GM18868 (cell line): ENCODE data around the gene FYCO1.

Experiments used
- ATAC-seq: cut with Tn5 transposase; IDR thresholded peaks from one replicate; pipeline ENCODE4 v1.9.1; 2021; ENCODE audit warnings: mild to moderate bottlenecking, moderate library complexity; ENCODE audit not compliant: unreplicated experiment

FYCO1 gene

DNA sequence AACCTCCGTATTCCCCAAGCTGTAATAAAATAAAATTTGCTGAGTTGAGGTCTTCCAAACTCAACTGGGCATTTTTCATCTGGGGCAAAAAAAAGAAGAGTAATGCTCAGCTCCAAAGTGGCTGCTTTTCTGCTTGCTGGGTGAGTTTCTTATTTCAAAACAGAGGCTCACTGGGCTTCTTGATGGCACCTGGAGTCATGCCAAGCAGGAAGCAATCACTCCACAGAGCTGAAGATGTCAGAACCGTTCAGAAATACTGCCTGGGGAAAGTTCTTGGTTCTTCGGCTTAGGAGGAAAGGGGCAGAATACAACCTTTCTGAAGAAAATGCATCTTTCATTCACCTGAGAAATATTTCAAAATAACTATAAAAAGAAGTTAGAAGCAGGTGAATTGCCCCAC is 105.2 kb downstream of the FYCO1 start:
- no peak for ATAC-seq

DNA sequence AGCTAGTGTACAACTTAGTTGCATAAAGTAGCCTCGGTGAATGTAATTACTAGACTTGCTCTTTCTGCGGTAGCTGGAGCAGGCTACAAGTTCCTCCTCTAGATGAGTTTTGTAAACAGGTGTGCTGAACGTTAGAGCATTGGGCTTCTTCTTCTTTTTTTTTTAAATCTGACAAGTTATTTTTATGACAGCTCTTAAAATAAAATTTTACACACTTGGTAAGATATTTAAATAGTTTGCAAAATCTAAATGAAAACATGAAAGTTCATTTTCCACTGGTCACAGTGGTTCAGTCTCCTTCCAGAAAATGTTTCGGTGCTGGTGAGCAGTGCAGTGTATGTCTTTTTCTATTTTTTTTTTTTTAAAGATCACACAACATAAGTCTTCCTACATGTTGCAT is 106.3 kb downstream of the FYCO1 start:
- ATAC-seq = no peak

DNA sequence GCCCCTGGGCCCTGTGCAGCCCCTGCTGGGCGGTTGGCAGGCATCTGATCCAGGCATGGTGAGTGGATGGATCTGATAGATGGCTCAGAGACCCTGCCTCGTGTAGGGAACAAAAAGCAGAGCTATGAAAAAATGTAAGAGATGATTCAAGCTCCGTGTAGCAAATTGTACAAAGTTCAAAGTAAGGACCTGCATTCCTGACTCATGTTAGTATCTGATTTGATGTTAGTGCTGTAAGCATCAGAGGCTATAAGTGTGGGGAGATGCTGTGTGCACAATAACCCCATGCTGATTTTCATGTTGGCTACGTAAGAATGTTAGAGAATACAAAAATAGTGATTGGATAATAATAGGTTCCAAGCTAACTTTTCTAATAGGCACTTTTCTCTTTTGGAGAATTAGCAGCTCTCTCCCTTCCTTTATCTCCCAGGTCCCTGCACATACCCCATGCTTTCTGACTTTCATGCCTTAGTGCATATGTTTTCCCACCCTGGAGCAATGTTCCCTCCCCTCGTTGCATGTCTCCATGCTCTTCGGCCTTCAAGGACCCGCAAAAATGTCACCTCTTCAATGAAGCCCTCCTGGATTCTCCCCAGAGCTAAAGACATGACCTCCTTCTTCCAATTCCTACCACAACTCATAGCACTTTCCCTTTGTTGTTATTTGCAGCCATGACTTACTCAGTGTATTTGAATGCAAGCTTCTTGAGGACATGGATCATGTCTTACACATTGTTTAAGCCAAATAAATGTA is 107.7 kb downstream of the FYCO1 start:
- ATAC-seq = no peak

- ATAC-seq = no peak
Observed at GRCh38 chr3:45887285-45887684, 108.3 kb downstream of the FYCO1 start.

DNA sequence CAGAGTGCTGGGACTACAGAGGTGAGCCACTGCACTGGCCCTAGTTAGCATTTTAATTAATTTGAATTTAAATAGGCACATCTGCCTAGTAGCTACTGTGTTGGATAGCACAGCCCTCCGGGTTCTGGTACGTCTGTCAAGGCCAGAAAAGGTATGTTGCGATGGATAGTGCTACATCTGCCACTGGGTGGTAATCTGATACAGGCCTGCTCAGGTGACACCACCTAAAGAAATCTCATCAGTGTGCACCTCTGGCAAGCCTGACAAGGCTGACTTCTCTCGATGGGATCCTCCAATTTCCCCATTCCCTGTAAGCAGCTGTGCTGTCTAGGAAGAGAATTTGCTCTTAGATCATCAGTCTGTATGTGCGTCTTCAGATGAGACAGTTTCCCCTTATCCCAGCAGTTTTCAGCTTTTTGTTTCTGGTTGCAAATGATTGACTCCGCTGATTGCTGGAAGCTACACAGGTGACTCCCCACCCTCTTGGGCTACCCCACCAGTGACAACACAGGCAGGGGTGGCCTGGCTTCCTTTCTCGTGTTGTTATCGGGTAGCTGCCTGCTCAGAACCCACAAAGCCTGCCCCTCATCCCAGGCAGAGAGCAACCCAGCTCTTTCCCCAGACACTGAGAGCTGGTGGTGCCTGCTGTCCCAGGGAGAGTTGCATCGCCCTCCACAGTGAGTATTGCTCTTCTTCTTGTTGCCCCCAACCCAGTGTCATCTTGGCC is 109.5 kb downstream of the FYCO1 start, which contains the start of gene CCR9:
Gene CCR9 (plus strand): TSS at position 565 of the 727 bp plus-strand sequence. CDS start 8,391 bp downstream, outside the sequence.
- ATAC-seq = no peak

DNA sequence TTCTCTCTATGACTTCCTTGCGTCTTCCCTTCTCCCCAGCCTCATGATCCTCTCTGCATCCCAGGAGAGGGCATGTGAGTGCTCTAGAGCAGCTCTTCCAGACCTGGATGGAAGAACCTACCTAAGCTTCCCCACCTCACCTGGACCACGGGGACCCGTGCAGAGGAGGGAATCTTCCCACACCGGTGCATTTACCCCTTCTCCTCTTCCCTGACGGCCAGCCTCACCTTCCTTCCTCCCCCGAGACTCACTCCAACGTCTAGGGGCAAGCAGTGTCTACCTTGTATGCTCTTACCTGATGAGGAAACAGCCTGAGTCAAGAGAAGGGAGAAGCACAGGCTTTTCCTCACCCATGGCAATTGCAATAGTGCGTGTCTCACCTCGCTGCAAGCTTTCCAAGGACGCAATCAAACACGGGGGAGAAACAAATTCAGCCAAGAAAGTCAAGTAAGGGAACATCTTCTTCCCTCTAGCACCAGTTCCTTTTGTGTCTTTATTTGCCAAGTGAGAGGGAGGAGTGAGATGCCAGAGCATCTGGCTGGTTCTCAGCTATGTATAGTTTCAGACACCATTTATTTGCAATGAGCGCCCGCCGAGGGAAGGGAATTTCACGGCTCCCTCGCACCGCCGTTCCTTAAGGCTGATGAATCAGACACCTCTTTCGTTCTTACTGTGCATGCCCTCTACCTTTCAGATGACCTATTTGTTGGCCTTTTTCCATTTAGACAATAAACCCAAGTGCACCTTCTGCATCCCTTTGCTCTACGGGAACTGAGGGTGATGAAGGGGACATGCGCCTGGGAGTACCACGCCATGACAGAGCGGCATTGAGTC is 111.0 kb downstream of the FYCO1 start:
- no peak for ATAC-seq

GRCh38 chr3:45881078-45882022 is 114.3 kb downstream of the FYCO1 start:
- ATAC-seq = no peak

DNA sequence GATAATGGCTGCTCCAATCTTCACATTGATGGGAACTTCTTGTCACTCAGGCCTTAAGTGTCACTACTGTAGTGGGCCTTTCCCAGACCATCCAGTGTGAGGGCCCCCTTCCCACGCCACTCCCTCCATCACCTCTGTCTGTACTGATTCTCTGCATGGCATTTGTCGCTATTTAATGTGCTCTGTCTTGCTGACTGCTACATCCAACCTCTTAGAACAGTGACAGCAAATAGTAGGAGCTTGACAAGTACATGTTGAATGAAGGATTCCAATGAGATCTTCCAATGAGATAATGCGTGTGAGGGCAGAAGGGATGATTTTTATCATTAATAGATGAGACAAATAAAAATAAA is 114.9 kb downstream of the FYCO1 start:
- ATAC-seq = no peak

DNA sequence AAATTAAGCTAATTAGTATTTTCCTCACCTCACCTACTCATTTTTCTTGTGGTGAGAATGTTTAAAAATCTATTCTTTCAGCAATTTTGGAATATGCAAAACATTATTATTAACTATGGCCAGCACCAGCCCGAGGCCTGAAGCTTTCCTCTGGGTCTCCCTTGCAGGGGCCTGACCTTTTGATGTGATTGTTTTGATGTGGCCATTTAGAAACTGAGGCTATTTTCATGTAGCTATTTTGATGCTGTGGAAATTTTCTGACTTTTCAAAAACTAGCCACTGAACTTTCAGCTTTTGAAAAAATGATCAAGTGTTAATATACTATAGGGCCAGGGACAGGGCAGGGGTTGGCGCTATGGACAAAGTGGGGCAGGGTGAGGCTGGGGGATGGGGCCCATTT is 117.5 kb downstream of the FYCO1 start:
- no peak for ATAC-seq

DNA sequence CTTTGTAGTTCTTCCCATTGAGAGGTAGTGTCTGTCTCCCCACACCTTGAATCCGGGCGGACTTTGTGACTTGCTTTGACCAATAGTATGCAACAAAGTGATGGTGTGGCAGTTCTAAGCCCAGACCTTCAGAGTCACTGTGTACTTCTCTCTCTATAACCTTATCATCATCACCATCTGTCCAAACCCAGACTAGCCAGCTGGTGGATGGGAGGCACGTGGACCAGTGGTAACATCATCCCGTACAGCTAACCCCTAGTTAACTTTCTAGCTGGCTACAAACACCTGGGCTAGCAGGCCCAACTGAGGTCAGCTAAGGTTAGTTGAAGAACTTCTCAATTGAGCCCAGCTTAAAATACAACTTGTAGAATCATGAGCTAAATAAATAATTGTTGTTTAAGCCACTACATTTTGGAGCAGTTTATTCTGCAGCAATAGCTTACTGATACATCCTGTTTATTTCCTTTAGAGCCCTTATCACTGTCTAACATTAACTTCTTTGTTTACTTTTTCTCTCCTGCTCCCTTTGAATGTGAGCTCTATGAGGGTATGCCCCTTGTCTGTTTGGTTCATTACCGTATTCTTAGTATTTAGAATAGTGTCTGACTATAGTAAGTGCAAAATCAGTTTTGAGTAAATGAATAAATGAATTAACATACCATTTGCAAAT is 120.8 kb downstream of the FYCO1 start:
- ATAC-seq = no peak

- ATAC-seq = no peak
Observed at GRCh38 chr3:45873638-45874037, 122.0 kb downstream of the FYCO1 start.

- no peak for ATAC-seq
Observed at GRCh38 chr3:45873036-45873435, 122.6 kb downstream of the FYCO1 start.

DNA sequence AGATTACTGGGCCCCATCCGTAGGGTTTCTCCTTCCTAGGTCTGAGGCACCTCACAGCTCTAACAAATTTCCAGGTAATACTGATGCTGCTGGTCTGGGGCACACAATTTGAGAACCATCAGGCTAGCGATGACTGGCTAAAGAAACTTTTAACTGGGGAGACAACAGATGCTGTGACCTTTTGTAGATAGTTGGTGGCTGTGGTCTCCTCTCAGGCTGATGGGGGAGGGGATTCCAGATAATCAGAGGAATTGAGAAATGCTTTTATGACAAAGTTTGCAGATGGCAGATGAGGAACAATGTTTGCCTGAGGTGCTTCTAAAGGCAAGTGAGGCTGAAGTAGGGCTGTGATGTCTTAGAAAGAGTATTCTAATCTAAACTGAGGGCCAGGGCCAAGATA is 123.1 kb downstream of the FYCO1 start:
- ATAC-seq = no peak

DNA sequence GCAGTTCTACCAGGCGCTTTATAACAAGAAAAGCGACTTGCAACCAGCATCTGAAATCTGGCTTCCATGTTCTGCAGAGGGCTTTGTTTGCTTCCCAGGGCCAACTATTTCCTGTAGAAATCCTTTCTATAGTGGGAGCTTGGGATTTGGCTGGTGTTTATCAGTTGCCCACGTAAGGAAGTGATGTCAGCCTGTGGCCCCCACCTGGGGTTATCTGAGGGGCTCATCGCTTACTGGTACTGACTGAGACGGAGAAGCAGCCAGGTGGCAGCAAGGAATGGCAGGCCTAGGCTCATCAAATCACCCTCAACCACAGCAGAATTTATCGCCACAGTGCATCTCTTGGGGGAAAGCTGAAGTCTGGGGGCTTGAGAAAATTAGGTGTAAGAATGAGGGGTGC is 123.8 kb downstream of the FYCO1 start:
- no peak for ATAC-seq

DNA sequence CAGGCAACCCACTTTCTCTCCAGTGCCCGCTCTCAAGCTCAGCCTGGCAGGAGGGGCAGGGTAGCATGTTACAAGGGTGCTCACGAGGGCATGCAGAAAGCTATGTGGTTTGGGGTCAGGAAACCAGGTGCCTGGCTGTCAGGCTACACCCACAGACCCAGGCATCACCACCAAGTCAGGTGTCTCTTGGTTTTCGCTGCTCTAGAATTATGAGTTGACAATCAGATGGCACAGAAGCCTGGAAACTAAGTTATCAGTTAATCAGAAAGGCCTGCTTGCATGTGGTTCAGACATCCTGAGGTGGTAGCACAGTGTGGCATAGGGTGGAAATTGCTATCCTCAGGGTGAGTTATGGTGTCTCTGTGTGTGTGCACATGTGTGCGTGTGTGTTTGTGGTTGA is 125.5 kb downstream of the FYCO1 start:
- ATAC-seq = no peak

GRCh38 chr3:45869638-45870037 is 126.0 kb downstream of the FYCO1 start:
- ATAC-seq = no peak

GRCh38 chr3:45868650-45869049 is 127.0 kb downstream of the FYCO1 start:
- no peak for ATAC-seq

- ATAC-seq = no peak
Observed at GRCh38 chr3:45868213-45868612, 127.4 kb downstream of the FYCO1 start.
